Esophagus squamous epithelium (tissue), 5 donors: Measurements from ENCODE around the gene GNPAT. TPM values are rescaled to one million over a fixed set of nuclear protein-coding genes. Genes with fewer than 3 reads are reported as not detected.

Source experiments
- DNase-seq: peaks from one replicate; lab custom pipeline; 2025; lab: John Stamatoyannopoulos, UW
- H3K27ac ChIP-seq, 4 donors: fragments of 200-600 bp; sonication (generic); one replicate each; pipeline ENCODE4 v1.5.1; 2016 to 2019; ENCODE audit warnings: mild to moderate bottlenecking in 1 of 4
- H3K27me3 ChIP-seq, 4 donors: fragments of 200-600 bp; sonication (generic); 1 replicate in 3 of 4; 2 replicates in 1 of 4; pipeline versions ENCODE4 v1.5.1 to v1.6.0; 2017 to 2021; ENCODE audit warnings: antibody characterized with exemption in 1 of 4
- H3K36me3 ChIP-seq, 3 donors: fragments of 200-600 bp; sonication (generic); one replicate each; pipeline ENCODE4 v1.5.1; 2016 to 2019
- H3K4me1 ChIP-seq, 3 donors: fragments of 200-600 bp; sonication (generic); one replicate each; pipeline ENCODE4 v1.5.1; 2017 to 2019
- H3K4me3 ChIP-seq, 4 donors: fragments of 200-600 bp; sonication (generic); 1 replicate in 3 of 4; 2 replicates in 1 of 4; pipeline ENCODE4 v1.5.1; 2016 to 2019; ENCODE audit warnings: mild to moderate bottlenecking in 2 of 4, moderate library complexity in 1 of 4
- H3K9me3 ChIP-seq, 3 donors: fragments of 200-600 bp; sonication (generic); one replicate each; pipeline ENCODE4 v1.5.1; 2016 to 2019
- POLR2A ChIP-seq, 4 donors: fragments of 450-650 bp; IDR thresholded peaks; one replicate each; pipeline ENCODE4 v1.6.1; 2017; ENCODE audit warnings: antibody characterized with exemption in 4 of 4, mild to moderate bottlenecking in 4 of 4, moderate library complexity in 3 of 4
- WGBS, 2 donors: methylation state at CpG; one replicate each; pipeline ENCODE4 v1.1.5; 2018; 5-methylcytosine and 5-hydroxymethylcytosine counted together
- intact Hi-C: fragments of 100-400 bp; cut with DNase I; formaldehyde crosslinking; loops from one replicate; pipeline ENCODE4 v1.15.0; 2022
- total RNA-seq, 4 donors: library from RNA; depleted of rRNA; stranded (reverse); fragments of >200 nt; gene quantifications; one replicate each; pipeline ENCODE4 v1.1.0, GENCODE V29; 2016
- TF ChIP-seq, protein P1 (sequence below), 6 experiments: fragments of 450-650 bp in 4 of 6; fragments of 200-600 bp in 2 of 6; sonication (generic) in 2 of 6; IDR thresholded peaks; one replicate each; pipeline ENCODE4 v1.5.1; 2016 to 2019; ENCODE audit warnings: antibody characterized with exemption in 6 of 6, mild to moderate bottlenecking in 4 of 6, moderate library complexity in 4 of 6
- donor health status: DM: yes; HTN: yes; CAD: no.

Gene GNPAT
- total RNA-seq, 4 donors from 2014 or later: 14.9 to 44.0 (median 25.2) TPM

DNA sequence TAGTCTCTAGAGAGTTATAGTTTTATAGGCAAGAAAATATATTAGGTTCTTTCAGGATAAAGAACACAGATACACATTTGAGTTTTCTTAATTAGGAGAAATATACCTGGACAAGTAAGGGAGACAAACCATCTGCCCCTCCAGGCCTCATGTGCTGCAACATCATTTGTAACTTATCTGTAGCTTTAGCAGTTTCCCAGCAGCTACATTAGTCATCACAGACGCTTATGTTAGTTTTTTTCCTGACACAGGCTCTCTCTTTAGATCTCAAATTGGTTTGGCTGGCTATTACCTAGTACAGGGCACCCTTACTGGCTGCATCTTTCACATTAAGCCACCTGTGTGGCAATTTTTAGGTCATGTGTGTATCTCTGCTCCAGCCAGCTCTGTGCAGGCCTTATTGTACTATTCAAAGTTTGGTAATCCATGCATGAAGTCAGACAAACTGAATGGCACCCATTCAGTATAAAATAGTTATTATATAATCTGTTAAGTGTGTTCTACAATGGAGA is 25.9 kb downstream of the GNPAT start:
- H3K4me3 ChIP-seq: no peak overlapping the region
- no peaks in the 10 kb centered on the region for H3K9me3 ChIP-seq
- 0 to 45% methylated on average over 1 of the region's 1 CpG for WGBS, 2 donors
- peaks cover 3 to 100% (median 12%) of the 10 kb centered on the region in 3 donors for H3K36me3 ChIP-seq
- H3K27ac ChIP-seq: no peak overlapping the region
- no peaks in the 10 kb centered on the region for H3K4me1 ChIP-seq
- no peaks in the 10 kb centered on the region for H3K27me3 ChIP-seq
- no peak for DNase-seq
- no peak for TF ChIP-seq POLR2A (IDR thresholded peaks at IDR 0.05)
- TF ChIP-seq, protein P1, sequence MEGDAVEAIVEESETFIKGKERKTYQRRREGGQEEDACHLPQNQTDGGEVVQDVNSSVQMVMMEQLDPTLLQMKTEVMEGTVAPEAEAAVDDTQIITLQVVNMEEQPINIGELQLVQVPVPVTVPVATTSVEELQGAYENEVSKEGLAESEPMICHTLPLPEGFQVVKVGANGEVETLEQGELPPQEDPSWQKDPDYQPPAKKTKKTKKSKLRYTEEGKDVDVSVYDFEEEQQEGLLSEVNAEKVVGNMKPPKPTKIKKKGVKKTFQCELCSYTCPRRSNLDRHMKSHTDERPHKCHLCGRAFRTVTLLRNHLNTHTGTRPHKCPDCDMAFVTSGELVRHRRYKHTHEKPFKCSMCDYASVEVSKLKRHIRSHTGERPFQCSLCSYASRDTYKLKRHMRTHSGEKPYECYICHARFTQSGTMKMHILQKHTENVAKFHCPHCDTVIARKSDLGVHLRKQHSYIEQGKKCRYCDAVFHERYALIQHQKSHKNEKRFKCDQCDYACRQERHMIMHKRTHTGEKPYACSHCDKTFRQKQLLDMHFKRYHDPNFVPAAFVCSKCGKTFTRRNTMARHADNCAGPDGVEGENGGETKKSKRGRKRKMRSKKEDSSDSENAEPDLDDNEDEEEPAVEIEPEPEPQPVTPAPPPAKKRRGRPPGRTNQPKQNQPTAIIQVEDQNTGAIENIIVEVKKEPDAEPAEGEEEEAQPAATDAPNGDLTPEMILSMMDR (IDR thresholded peaks at IDR 0.05): no peak
- intact Hi-C loops: loop anchor here (10.0 kb wide), 1 partner anchor 48 kb away; no protein-coding TSS in a partner anchor

DNA sequence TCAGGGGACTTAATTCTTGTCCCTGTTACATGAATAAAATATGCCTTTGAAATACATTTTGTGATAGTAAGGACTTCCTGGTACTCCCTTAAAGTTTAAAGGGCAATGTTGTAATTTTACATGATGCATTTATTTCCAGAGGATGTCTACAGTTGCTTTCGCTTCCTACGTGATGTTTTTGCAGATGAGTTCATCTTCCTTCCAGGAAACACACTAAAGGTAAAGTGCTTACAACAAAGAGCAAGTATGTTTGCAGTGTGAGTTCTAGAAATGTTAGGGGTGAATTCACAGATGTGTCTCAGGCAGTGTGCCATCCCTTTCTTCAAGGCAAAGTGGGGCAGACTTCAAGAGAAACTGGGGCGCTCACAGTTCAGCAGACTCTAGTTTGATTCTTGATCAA is 31.2 kb downstream of the GNPAT start:
- Histone ChIP-seq H3K4me1 (no peaks in the 10 kb centered on the region), H3K27ac (no peak overlapping the region), H3K9me3 (no peaks in the 10 kb centered on the region), H3K36me3 (peaks cover 0 to 100% (median 14%) of the 10 kb centered on the region in 3 donors), H3K4me3 (no peak overlapping the region), H3K27me3 (no peaks in the 10 kb centered on the region)
- intact Hi-C loops: no loop called here
- no peak for DNase-seq
- TF ChIP-seq, protein P1 (IDR thresholded peaks at IDR 0.05): no peak
- no peak for TF ChIP-seq POLR2A (IDR thresholded peaks at IDR 0.05)
- 74 to 79% methylated on average over 3 of the region's 3 CpGs for WGBS, 2 donors

DNA sequence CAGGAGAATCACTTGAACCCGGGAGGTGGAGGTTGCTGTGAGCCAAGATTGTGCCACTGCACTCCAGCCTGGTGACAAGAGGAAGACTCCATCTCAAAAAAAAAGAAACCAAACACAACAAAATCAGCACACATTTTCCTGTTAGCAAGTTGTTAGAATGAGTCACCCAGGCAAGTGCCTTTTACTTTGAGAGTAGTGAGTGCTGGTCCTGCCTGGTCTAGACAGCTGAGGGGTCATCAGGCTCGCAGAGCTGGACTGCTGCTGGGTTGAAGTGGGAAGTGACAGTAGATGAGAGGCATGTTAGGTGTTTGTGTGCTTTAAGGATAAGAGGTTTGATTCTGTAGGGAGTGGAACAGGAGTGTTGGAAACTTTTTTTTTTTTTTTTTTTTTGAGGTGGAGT is 31.9 kb downstream of the GNPAT start:
- Histone ChIP-seq H3K4me1 (peaks cover 0 to 3% (median 0%) of the 10 kb centered on the region in 3 donors), H3K36me3 (peaks cover 0 to 96% (median 7%) of the 10 kb centered on the region in 3 donors), H3K27me3 (no peaks in the 10 kb centered on the region), H3K4me3 (no peak overlapping the region), H3K27ac (no peak overlapping the region), H3K9me3 (no peaks in the 10 kb centered on the region)
- TF ChIP-seq POLR2A (IDR thresholded peaks at IDR 0.05): no peak
- TF ChIP-seq, protein P1 (IDR thresholded peaks at IDR 0.05): no peak
- 68 to 77% methylated on average over 2 of the region's 2 CpGs for WGBS, 2 donors
- no peak for DNase-seq
- intact Hi-C loops: no loop called here

DNA sequence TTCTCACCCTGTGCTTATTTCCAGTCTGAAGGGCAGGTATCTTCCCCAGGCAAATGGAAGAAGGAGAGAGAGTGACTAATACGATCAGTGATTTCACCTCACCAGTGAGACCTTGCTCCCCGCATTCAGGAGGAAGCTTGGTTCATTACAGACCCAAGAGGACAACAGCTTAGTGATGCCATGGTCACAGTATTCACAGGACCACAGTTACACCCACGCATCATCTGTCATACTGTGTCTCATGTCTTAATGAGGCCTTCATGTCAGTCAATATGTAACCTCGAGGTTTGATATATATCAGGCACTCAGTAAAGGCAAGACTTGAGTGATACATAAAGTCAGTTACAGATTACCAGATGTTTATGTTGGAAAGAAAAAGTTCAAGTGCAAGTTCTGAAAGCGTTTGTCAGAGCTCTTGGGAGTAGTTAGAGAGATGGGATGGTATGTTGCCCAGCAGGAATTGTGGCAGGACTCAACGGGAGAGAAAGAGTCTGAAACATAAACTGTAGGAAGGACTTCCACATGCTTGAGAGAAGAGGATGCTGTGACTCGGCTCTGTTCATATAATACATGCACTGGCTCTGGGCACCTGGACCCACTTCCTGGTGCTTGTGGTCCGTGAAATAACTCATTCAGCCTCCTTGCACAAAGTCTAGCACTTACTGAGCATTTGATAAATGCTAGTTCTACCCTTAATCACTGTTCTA is 33.3 kb downstream of the GNPAT start:
- peaks cover 0 to 82% (median 2%) of the 10 kb centered on the region in 3 donors for H3K36me3 ChIP-seq
- no peak overlapping the region for H3K4me3 ChIP-seq
- peaks cover 0 to 17% (median 6%) of the 10 kb centered on the region in 3 donors for H3K4me1 ChIP-seq
- H3K27ac ChIP-seq: no peak overlapping the region
- TF ChIP-seq, protein P1 (IDR thresholded peaks at IDR 0.05): no peak
- TF ChIP-seq POLR2A (IDR thresholded peaks at IDR 0.05): no peak
- H3K27me3 ChIP-seq: no peaks in the 10 kb centered on the region
- intact Hi-C loops: no loop called here
- no peaks in the 10 kb centered on the region for H3K9me3 ChIP-seq
- 77 to 83% methylated on average over 8 of the region's 8 CpGs for WGBS, 2 donors
- DNase-seq: no peak

DNA sequence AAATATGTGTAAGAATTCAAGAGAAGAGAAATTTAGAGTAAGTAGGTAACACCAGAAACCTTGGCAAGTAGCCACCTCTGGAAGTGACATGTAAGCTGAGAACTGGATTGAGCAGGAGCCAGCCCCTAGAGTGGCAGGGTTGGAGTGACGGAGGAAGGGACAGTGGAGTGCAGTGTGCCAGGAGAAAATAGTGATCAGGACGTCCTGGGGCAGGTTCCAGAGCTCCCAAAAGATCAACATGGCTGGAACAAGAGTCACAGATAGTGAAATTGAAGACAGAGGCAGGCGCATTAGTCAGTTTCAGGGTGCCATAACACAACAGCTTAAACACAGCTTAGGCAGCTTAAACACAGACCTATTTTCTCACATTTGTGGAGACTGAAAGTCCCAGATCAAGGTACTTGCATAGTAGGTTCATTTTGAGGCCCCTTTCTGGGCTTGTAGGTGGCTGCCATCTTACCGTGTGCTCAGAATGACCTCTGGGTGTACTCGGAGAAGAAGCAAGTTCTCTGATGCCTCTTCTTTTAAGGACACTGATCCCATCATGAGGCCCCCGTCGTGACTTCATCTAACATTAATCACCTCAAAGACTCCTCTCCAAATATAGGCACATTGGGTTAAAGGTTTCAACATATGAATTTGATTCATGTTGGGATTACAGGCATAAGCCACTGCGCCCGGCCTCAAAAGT is 37.2 kb downstream of the GNPAT start:
- intact Hi-C loops: no loop called here
- Histone ChIP-seq H3K9me3 (no peaks in the 10 kb centered on the region), H3K36me3 (peaks cover 0 to 42% (median 2%) of the 10 kb centered on the region in 3 donors), H3K4me3 (no peak overlapping the region), H3K4me1 (peaks cover 0 to 24% (median 6%) of the 10 kb centered on the region in 3 donors), H3K27ac (peak overlapping the region in 2 of 4 donors; percentile 41 to 58), H3K27me3 (no peaks in the 10 kb centered on the region)
- WGBS, 2 donors: 79 to 82% methylated on average over 9 of the region's 9 CpGs
- no peak for DNase-seq
- TF ChIP-seq, protein P1 (IDR thresholded peaks at IDR 0.05): no peak
- TF ChIP-seq POLR2A (IDR thresholded peaks at IDR 0.05): no peak
